LHCN-M2 (cell line): ENCODE measurements around the gene DLAT. TPM values are rescaled to one million over a fixed set of nuclear protein-coding genes. Genes with fewer than 3 reads are reported as not detected.
A peak's percentile ranks its signal among the peaks of the same experiment; 100 is the strongest.
"Not testable (repeated sequence)": the region's sequence is repeated elsewhere in the genome, so short reads cannot be mapped to it uniquely, and the experiment has no call there.

ENCODE experiments used
- DNase-seq: peaks from one replicate; pipeline ENCODE4 v3.0.0-alpha.2; 2012; ENCODE audit warnings: low read depth
- total RNA-seq: library from RNA; depleted of rRNA; stranded (reverse); fragments of >200 nt; gene quantifications from 2 replicates; pipeline ENCODE4 v1.2.3, GENCODE V29; 2014

The DLAT gene
- total RNA-seq, 1 experiment from 2014 or later = 47.6 TPM

GRCh38 chr11:112049777-112050176 lies 24.6 kb downstream of the DLAT start:
- no peak for DNase-seq

GRCh38 chr11:112050721-112051120 lies 25.5 kb downstream of the DLAT start:
- no peak for DNase-seq

GRCh38 chr11:112051768-112052167 lies 26.6 kb downstream of the DLAT start:
- DNase-seq = no peak

- no peak for DNase-seq
Measured at GRCh38 chr11:112057170-112057569, 32.0 kb downstream of the DLAT start.

- DNase-seq = no peak
Measured at GRCh38 chr11:112058103-112058502, 32.9 kb downstream of the DLAT start.

- no peak for DNase-seq
Measured at GRCh38 chr11:112062923-112063322, 37.7 kb downstream of the DLAT start.

- peak; percentile 88 for DNase-seq
Measured at GRCh38 chr11:112073941-112074811, 49.0 kb downstream of the DLAT start, which contains the start of the genes NKAPD1 and PIH1D2. Gene NKAPD1, plus strand, starts transcription at chr11:112074299. Its CDS starts 1,276 bp downstream, at chr11:112075575. Gene PIH1D2, minus strand, starts transcription at chr11:112074017. Its CDS starts 843 bp downstream, at chr11:112073174.

- DNase-seq = peak; percentile 85
Measured at GRCh38 chr11:112082729-112083128, 57.5 kb downstream of the DLAT start.

GRCh38 chr11:112085822-112086421 lies 60.7 kb downstream of the DLAT start:
- DNase-seq = peak; percentile 36

- DNase-seq = peak; percentile 97
Measured at GRCh38 chr11:112086422-112087191, 61.4 kb downstream of the DLAT start, which contains the start of the genes SDHD and TIMM8B. Gene SDHD, plus strand, starts transcription at chr11:112086873. Its CDS starts 35 bp downstream, at chr11:112086908. Gene TIMM8B, minus strand, starts transcription at chr11:112086756. Its CDS starts 33 bp downstream, at chr11:112086723.

GRCh38 chr11:112087212-112087611 lies 62.0 kb downstream of the DLAT start:
- DNase-seq = peak; percentile 5

- DNase-seq = not testable (repeated sequence)
Measured at GRCh38 chr11:112095302-112095701, 70.1 kb downstream of the DLAT start.

- no peak for DNase-seq
Measured at GRCh38 chr11:112096194-112096593, 71.0 kb downstream of the DLAT start.

GRCh38 chr11:112097734-112098528 lies 72.7 kb downstream of the DLAT start:
- no peak for DNase-seq

- no peak for DNase-seq
Measured at GRCh38 chr11:112100462-112100861, 75.3 kb downstream of the DLAT start.

GRCh38 chr11:112103446-112103845 lies 78.2 kb downstream of the DLAT start:
- no peak for DNase-seq

- DNase-seq = no peak
Measured at GRCh38 chr11:112106070-112106469, 80.9 kb downstream of the DLAT start.
